WTC11 (cell line): ENCODE measurements around the gene FAXDC2. TPM values are rescaled to one million over a fixed set of nuclear protein-coding genes. Genes with fewer than 3 reads are reported as not detected.

Experiments used
- ATAC-seq: fragments of 200-7000 bp; cut with Tn5 transposase; 2 replicates; pipeline ENCODE4 v1.10.0; 2021; ENCODE audit warnings: mild to moderate bottlenecking, moderate library complexity
- CTCF ChIA-PET: fragments of 300-600 bp; sonication (Branson Sonifier 250); formaldehyde crosslinking; loops from one replicate; lab custom pipeline; 2021; ENCODE audit warnings: antibody characterized with exemption; lab: Charles Lee
- POLR2A ChIA-PET: fragments of 350-600 bp; sonication (Branson Sonifier 250); formaldehyde crosslinking; loops from one replicate; lab custom pipeline; 2021; ENCODE audit warnings: antibody characterized with exemption; lab: Charles Lee
- DNase-seq: peaks from one replicate; pipeline ENCODE4 v3.0.0; 2021; ENCODE audit warnings: low spot score
- H3K27ac Mint-ChIP-seq: 2 replicates; pipeline ENCODE4 v1.8.0; 2021; ENCODE audit warnings: mixed read lengths
- H3K27me3 Mint-ChIP-seq: 2 replicates; pipeline ENCODE4 v1.8.0; 2021; ENCODE audit warnings: low read depth, mild to moderate bottlenecking, moderate library complexity, mixed read lengths
- H3K36me3 Mint-ChIP-seq: 2 replicates; pipeline ENCODE4 v1.8.0; 2021; ENCODE audit warnings: mixed read lengths
- H3K4me1 Mint-ChIP-seq: 2 replicates; pipeline ENCODE4 v1.8.0; 2022; ENCODE audit warnings: mixed read lengths
- H3K4me3 Mint-ChIP-seq: 2 replicates; pipeline ENCODE4 v1.8.0; 2021; ENCODE audit warnings: mild to moderate bottlenecking, moderate library complexity, mixed read lengths
- H3K9me3 Mint-ChIP-seq: 2 replicates; pipeline ENCODE4 v1.8.0; 2021; ENCODE audit warnings: mixed read lengths
- ATF1 ChIP-seq: sonication (generic); formaldehyde crosslinking; IDR thresholded peaks from 2 replicates; pipeline ENCODE4 v1.8.1; 2023; ENCODE audit warnings: mild to moderate bottlenecking, moderate library complexity, missing genetic modification reagents
- CREB1 ChIP-seq: sonication (generic); formaldehyde crosslinking; IDR thresholded peaks from 2 replicates; pipeline ENCODE4 v1.8.0; 2023; ENCODE audit warnings: mild to moderate bottlenecking, missing genetic modification reagents
- ELF4 ChIP-seq: sonication (generic); formaldehyde crosslinking; IDR thresholded peaks from 2 replicates; pipeline ENCODE4 v1.8.1; 2022; ENCODE audit warnings: low read depth, mild to moderate bottlenecking, moderate library complexity, missing genetic modification reagents
- EMX1 ChIP-seq: fragments of 250-450 bp; sonication (Bioruptor Pico); IDR thresholded peaks from 2 replicates; pipeline ENCODE4 v1.8.0; 2021; ENCODE audit warnings: mild to moderate bottlenecking
- ESRRA ChIP-seq: sonication (generic); formaldehyde crosslinking; IDR thresholded peaks from 2 replicates; pipeline ENCODE4 v1.8.1; 2022; ENCODE audit warnings: mild to moderate bottlenecking, missing genetic modification reagents, borderline replicate concordance
- ETV6 ChIP-seq: sonication (generic); formaldehyde crosslinking; IDR thresholded peaks from 2 replicates; pipeline ENCODE4 v1.8.1; 2022; ENCODE audit warnings: mild to moderate bottlenecking, missing genetic modification reagents
- FOXK1 ChIP-seq: sonication (generic); formaldehyde crosslinking; IDR thresholded peaks from 2 replicates; pipeline ENCODE4 v1.8.0; 2022; ENCODE audit warnings: mild to moderate bottlenecking, moderate library complexity, missing genetic modification reagents
- GTF2I ChIP-seq: fragments of 250-450 bp; sonication (Bioruptor Pico); conservative IDR thresholded peaks from 2 replicates; pipeline ENCODE4 v1.4.0; 2021; ENCODE audit warnings: mild to moderate bottlenecking
- HMGA2 ChIP-seq: fragments of 250-450 bp; sonication (Bioruptor Pico); IDR thresholded peaks from 2 replicates; pipeline ENCODE4 v1.4.0; 2021; ENCODE audit warnings: mild to moderate bottlenecking, moderate library complexity
- NFATC4 ChIP-seq: fragments of 250-450 bp; sonication (Bioruptor Pico); IDR thresholded peaks from 2 replicates; pipeline ENCODE4 v1.9.0; 2021; ENCODE audit warnings: mild to moderate bottlenecking
- NFE2L1 ChIP-seq: sonication (generic); formaldehyde crosslinking; IDR thresholded peaks from 2 replicates; pipeline ENCODE4 v1.8.1; 2023; ENCODE audit warnings: missing genetic modification reagents
- PRRX2 ChIP-seq: fragments of 250-450 bp; sonication (Bioruptor Pico); IDR thresholded peaks from 2 replicates; pipeline ENCODE4 v1.8.0; 2021; ENCODE audit warnings: mild to moderate bottlenecking
- RORB ChIP-seq: fragments of 250-450 bp; sonication (Bioruptor Pico); IDR thresholded peaks from 2 replicates; pipeline ENCODE4 v1.9.0; 2021; ENCODE audit warnings: mild to moderate bottlenecking
- ZNF263 ChIP-seq: sonication (generic); formaldehyde crosslinking; IDR thresholded peaks from 2 replicates; pipeline ENCODE4 v1.8.1; 2022; ENCODE audit warnings: low read depth, mild to moderate bottlenecking, moderate library complexity, missing genetic modification reagents
- ZNF416 ChIP-seq: fragments of 250-450 bp; sonication (Bioruptor Pico); IDR thresholded peaks from 2 replicates; pipeline ENCODE4 v1.9.0; 2021; ENCODE audit warnings: mild to moderate bottlenecking, inconsistent platforms
- ZNF671 ChIP-seq: fragments of 250-450 bp; sonication (Bioruptor Pico); IDR thresholded peaks from 2 replicates; pipeline ENCODE4 v1.8.0; 2021; ENCODE audit warnings: mild to moderate bottlenecking
- total RNA-seq: library from RNA; stranded (reverse); gene quantifications from 3 replicates; pipeline ENCODE4 v1.2.3, GENCODE V29; 2021
- TF ChIP-seq, protein P1 (sequence below): sonication (generic); formaldehyde crosslinking; IDR thresholded peaks from 2 replicates; pipeline ENCODE4 v1.8.0; 2023; ENCODE audit warnings: missing genetic modification reagents
- TF ChIP-seq, protein P2 (sequence below): sonication (generic); formaldehyde crosslinking; IDR thresholded peaks from 2 replicates; pipeline ENCODE4 v1.8.1; 2022; ENCODE audit warnings: mild to moderate bottlenecking, moderate library complexity, missing genetic modification reagents
- TF ChIP-seq, protein P3 (sequence below): sonication (generic); formaldehyde crosslinking; IDR thresholded peaks from 2 replicates; pipeline ENCODE4 v1.8.0; 2022; ENCODE audit warnings: mild to moderate bottlenecking, missing genetic modification reagents
- TF ChIP-seq, protein P4 (sequence below): sonication (generic); formaldehyde crosslinking; IDR thresholded peaks from 2 replicates; pipeline ENCODE4 v1.8.1; 2022; ENCODE audit warnings: mild to moderate bottlenecking, missing genetic modification reagents, moderate library complexity, borderline replicate concordance
- TF ChIP-seq, protein P5 (sequence below): fragments of 200-600 bp; IDR thresholded peaks from 2 replicates; pipeline ENCODE4 v1.8.0; 2022; ENCODE audit warnings: antibody characterized with exemption
- TF ChIP-seq, protein P6 (sequence below): sonication (generic); formaldehyde crosslinking; IDR thresholded peaks from 2 replicates; pipeline ENCODE4 v1.8.1; 2023; ENCODE audit warnings: mild to moderate bottlenecking, missing genetic modification reagents
- TF ChIP-seq, protein P7 (sequence below): sonication (generic); formaldehyde crosslinking; IDR thresholded peaks from 2 replicates; pipeline ENCODE4 v1.8.1; 2022; ENCODE audit warnings: low read depth, mild to moderate bottlenecking, moderate library complexity, missing genetic modification reagents, borderline replicate concordance
- TF ChIP-seq, protein P8 (sequence below): sonication (generic); formaldehyde crosslinking; IDR thresholded peaks from 2 replicates; pipeline ENCODE4 v1.8.1; 2022; ENCODE audit warnings: low read depth, missing genetic modification reagents, borderline replicate concordance

The FAXDC2 gene
- total RNA-seq, 1 experiment from 2014 or later, result 3.9 TPM

DNA sequence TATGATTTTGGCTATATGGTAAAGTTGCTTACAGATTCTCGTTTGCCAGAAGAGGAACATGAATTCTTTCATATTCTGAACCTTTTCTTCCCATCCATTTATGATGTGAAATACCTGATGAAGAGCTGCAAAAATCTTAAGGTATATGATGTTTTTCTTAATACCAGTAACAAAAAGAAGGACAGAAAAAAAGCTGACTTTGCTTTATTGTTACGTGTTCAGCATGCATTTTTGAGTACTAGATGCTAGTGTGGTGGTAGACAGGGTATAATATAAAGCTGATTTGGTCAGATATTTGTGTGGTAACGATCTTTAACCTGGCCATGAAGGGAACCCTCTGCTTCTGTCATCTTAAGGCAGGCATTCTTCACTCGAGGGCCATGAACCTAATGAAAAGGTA lies 21.3 kb upstream of the FAXDC2 start:
- no peaks in the 10 kb centered on the region for H3K9me3 Mint-ChIP-seq
- DNase-seq (no peak), ATAC-seq (no peak)
- no peak overlapping the region for H3K27ac Mint-ChIP-seq
- no peak overlapping the region for H3K4me3 Mint-ChIP-seq
- POLR2A ChIA-PET, result no interaction called here
- peaks cover 65% of the 10 kb centered on the region for H3K36me3 Mint-ChIP-seq
- H3K4me1 Mint-ChIP-seq, result no peaks in the 10 kb centered on the region; the same call in 1 of the 2 replicates
- CTCF ChIA-PET, result interaction anchor here (0.6 kb wide), 1 partner anchor 491 kb away, joined by 3 read pairs; no protein-coding TSS in a partner anchor
- TF ChIP-seq RORB (CRISPR knock-in tag) (no peak), ETV6 (no peak), ZNF416 (CRISPR knock-in tag) (no peak), EMX1 (no peak), ATF1 (CRISPR knock-in tag) (no peak), ZNF263 (CRISPR knock-in tag) (no peak), ELF4 (CRISPR knock-in tag) (no peak), GTF2I (CRISPR knock-in tag) (no peak), ZNF671 (no peak), FOXK1 (CRISPR knock-in tag) (no peak), NFATC4 (CRISPR knock-in tag) (no peak), NFE2L1 (CRISPR knock-in tag) (no peak)
- TF ChIP-seq, protein P1, sequence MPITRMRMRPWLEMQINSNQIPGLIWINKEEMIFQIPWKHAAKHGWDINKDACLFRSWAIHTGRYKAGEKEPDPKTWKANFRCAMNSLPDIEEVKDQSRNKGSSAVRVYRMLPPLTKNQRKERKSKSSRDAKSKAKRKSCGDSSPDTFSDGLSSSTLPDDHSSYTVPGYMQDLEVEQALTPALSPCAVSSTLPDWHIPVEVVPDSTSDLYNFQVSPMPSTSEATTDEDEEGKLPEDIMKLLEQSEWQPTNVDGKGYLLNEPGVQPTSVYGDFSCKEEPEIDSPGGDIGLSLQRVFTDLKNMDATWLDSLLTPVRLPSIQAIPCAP, result no peak
- TF ChIP-seq, protein P2, sequence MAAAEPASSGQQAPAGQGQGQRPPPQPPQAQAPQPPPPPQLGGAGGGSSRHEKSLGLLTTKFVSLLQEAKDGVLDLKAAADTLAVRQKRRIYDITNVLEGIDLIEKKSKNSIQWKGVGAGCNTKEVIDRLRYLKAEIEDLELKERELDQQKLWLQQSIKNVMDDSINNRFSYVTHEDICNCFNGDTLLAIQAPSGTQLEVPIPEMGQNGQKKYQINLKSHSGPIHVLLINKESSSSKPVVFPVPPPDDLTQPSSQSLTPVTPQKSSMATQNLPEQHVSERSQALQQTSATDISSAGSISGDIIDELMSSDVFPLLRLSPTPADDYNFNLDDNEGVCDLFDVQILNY (CRISPR knock-in tag), result no peak
- TF ChIP-seq, protein P3, sequence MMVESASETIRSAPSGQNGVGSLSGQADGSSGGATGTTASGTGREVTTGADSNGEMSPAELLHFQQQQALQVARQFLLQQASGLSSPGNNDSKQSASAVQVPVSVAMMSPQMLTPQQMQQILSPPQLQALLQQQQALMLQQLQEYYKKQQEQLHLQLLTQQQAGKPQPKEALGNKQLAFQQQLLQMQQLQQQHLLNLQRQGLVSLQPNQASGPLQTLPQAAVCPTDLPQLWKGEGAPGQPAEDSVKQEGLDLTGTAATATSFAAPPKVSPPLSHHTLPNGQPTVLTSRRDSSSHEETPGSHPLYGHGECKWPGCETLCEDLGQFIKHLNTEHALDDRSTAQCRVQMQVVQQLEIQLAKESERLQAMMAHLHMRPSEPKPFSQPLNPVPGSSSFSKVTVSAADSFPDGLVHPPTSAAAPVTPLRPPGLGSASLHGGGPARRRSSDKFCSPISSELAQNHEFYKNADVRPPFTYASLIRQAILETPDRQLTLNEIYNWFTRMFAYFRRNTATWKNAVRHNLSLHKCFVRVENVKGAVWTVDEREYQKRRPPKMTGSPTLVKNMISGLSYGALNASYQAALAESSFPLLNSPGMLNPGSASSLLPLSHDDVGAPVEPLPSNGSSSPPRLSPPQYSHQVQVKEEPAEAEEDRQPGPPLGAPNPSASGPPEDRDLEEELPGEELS (CRISPR knock-in tag), result no peak
- TF ChIP-seq, all 79 proteins: peak for 0
- H3K27me3 Mint-ChIP-seq, result no peaks in the 10 kb centered on the region

DNA sequence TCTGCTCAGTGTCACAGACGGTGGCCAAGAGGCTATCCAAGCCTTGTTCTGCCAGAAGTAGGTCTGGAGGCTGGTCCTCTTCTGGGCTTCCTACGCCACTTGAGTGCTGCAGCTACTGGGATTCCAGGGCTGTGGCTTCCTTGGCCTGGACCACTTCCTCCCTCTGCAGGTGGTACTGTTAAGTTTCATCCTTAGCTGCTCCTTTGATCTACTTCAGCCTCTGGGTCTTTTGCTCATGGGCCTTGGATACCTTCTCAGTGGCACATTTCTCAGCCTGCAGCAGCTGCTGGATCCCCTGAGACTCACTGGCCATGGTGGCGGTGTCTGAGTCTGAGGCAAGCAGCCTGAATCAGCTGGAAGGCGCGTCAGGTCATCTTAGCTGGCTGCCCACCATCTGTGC lies 18.3 kb upstream of the FAXDC2 start:
- H3K27me3 Mint-ChIP-seq, result no peaks in the 10 kb centered on the region
- H3K9me3 Mint-ChIP-seq, result no peaks in the 10 kb centered on the region
- no peaks in the 10 kb centered on the region; the same call in 1 of the 2 replicates for H3K4me1 Mint-ChIP-seq
- no peak overlapping the region for H3K4me3 Mint-ChIP-seq
- DNase-seq, result peak; percentile 42
- CTCF ChIA-PET, result interaction anchor here (0.6 to 2.0 kb wide), 10 partner anchors 10 to 229 kb away, joined by 3 to 11 read pairs (median 4); partner anchors contain the start of genes CNOT8 and FAXDC2
- peak overlapping the region; percentile 93 for H3K27ac Mint-ChIP-seq
- POLR2A ChIA-PET, result no interaction called here
- TF ChIP-seq HMGA2 (CRISPR knock-in tag) (no peak), GTF2I (CRISPR knock-in tag) (no peak), ZNF416 (CRISPR knock-in tag) (no peak), ESRRA (no peak), PRRX2 (CRISPR knock-in tag) (no peak), CREB1 (CRISPR knock-in tag) (no peak)
- TF ChIP-seq, protein P4, sequence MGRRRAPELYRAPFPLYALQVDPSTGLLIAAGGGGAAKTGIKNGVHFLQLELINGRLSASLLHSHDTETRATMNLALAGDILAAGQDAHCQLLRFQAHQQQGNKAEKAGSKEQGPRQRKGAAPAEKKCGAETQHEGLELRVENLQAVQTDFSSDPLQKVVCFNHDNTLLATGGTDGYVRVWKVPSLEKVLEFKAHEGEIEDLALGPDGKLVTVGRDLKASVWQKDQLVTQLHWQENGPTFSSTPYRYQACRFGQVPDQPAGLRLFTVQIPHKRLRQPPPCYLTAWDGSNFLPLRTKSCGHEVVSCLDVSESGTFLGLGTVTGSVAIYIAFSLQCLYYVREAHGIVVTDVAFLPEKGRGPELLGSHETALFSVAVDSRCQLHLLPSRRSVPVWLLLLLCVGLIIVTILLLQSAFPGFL (CRISPR knock-in tag), result no peak
- TF ChIP-seq, protein P5, sequence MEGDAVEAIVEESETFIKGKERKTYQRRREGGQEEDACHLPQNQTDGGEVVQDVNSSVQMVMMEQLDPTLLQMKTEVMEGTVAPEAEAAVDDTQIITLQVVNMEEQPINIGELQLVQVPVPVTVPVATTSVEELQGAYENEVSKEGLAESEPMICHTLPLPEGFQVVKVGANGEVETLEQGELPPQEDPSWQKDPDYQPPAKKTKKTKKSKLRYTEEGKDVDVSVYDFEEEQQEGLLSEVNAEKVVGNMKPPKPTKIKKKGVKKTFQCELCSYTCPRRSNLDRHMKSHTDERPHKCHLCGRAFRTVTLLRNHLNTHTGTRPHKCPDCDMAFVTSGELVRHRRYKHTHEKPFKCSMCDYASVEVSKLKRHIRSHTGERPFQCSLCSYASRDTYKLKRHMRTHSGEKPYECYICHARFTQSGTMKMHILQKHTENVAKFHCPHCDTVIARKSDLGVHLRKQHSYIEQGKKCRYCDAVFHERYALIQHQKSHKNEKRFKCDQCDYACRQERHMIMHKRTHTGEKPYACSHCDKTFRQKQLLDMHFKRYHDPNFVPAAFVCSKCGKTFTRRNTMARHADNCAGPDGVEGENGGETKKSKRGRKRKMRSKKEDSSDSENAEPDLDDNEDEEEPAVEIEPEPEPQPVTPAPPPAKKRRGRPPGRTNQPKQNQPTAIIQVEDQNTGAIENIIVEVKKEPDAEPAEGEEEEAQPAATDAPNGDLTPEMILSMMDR, result no peak
- TF ChIP-seq, protein P6, sequence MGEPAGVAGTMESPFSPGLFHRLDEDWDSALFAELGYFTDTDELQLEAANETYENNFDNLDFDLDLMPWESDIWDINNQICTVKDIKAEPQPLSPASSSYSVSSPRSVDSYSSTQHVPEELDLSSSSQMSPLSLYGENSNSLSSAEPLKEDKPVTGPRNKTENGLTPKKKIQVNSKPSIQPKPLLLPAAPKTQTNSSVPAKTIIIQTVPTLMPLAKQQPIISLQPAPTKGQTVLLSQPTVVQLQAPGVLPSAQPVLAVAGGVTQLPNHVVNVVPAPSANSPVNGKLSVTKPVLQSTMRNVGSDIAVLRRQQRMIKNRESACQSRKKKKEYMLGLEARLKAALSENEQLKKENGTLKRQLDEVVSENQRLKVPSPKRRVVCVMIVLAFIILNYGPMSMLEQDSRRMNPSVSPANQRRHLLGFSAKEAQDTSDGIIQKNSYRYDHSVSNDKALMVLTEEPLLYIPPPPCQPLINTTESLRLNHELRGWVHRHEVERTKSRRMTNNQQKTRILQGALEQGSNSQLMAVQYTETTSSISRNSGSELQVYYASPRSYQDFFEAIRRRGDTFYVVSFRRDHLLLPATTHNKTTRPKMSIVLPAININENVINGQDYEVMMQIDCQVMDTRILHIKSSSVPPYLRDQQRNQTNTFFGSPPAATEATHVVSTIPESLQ (CRISPR knock-in tag), result no peak
- TF ChIP-seq, protein P7, sequence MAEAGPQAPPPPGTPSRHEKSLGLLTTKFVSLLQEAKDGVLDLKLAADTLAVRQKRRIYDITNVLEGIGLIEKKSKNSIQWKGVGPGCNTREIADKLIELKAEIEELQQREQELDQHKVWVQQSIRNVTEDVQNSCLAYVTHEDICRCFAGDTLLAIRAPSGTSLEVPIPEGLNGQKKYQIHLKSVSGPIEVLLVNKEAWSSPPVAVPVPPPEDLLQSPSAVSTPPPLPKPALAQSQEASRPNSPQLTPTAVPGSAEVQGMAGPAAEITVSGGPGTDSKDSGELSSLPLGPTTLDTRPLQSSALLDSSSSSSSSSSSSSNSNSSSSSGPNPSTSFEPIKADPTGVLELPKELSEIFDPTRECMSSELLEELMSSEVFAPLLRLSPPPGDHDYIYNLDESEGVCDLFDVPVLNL, result no peak
- TF ChIP-seq, protein P8, sequence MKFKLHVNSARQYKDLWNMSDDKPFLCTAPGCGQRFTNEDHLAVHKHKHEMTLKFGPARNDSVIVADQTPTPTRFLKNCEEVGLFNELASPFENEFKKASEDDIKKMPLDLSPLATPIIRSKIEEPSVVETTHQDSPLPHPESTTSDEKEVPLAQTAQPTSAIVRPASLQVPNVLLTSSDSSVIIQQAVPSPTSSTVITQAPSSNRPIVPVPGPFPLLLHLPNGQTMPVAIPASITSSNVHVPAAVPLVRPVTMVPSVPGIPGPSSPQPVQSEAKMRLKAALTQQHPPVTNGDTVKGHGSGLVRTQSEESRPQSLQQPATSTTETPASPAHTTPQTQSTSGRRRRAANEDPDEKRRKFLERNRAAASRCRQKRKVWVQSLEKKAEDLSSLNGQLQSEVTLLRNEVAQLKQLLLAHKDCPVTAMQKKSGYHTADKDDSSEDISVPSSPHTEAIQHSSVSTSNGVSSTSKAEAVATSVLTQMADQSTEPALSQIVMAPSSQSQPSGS (CRISPR knock-in tag), result no peak
- peak; percentile 88 for ATAC-seq
- H3K36me3 Mint-ChIP-seq, result peaks cover 62% of the 10 kb centered on the region
